Left ventricle myocardium inferior (tissue), 1 donor: Measurements from ENCODE around the gene ATP6V1A. TPM values are rescaled to one million over a fixed set of nuclear protein-coding genes. Genes with fewer than 3 reads are reported as not detected.
A peak's percentile ranks its signal among the peaks of the same experiment; 100 is the strongest.

Experiments used
- DNase-seq: peaks from one replicate; pipeline ENCODE4 v3.0.0-alpha.2; 2020
- H3K27ac ChIP-seq: fragments of 200-600 bp; replicated peaks from 2 replicates; pipeline ENCODE4 v1.8.0; 2021
- H3K27me3 ChIP-seq: fragments of 200-600 bp; 2 replicates; pipeline ENCODE4 v1.8.0; 2021; ENCODE audit warnings: low read depth
- H3K36me3 ChIP-seq: fragments of 200-600 bp; 2 replicates; pipeline ENCODE4 v1.8.0; 2021
- H3K4me1 ChIP-seq: fragments of 200-600 bp; 2 replicates; pipeline ENCODE4 v1.8.0; 2021
- H3K4me3 ChIP-seq: fragments of 200-600 bp; 2 replicates; pipeline ENCODE4 v1.8.0; 2021; ENCODE audit warnings: mild to moderate bottlenecking, moderate library complexity
- H3K9me3 ChIP-seq: fragments of 200-600 bp; replicated peaks from 2 replicates; pipeline ENCODE4 v1.8.0; 2021
- CTCF ChIP-seq: fragments of 200-600 bp; IDR thresholded peaks from 2 replicates; pipeline ENCODE4 v1.8.0; 2021; ENCODE audit warnings: antibody characterized with exemption, mild to moderate bottlenecking, borderline replicate concordance
- intact Hi-C: fragments of 100-400 bp; cut with micrococcal nuclease; formaldehyde crosslinking; loops from one replicate; pipeline ENCODE4 v1.11.0; 2022
- total RNA-seq: library from RNA; stranded (reverse); fragmentation: NEBNext Ultra II Directional; extraction: Animal tissue kit (Norgen Biotek cat#: 25700); gene quantifications from one replicate; pipeline ENCODE4 v1.2.1, GENCODE V29; 2021
- donor health status: DM: no; HTN: yes; CAD: no; lungs with severe emphysema.

Gene ATP6V1A
- total RNA-seq, 1 donor from 2014 or later = 21.4 TPM

GRCh38 chr3:113721636-113722035, 25.2 kb upstream of the ATP6V1A start:
- no peak for TF ChIP-seq CTCF
- intact Hi-C loops = no loop called here
- H3K9me3 ChIP-seq = no peaks in the 10 kb centered on the region
- H3K27ac ChIP-seq = no peak overlapping the region
- no peak for DNase-seq
- peaks cover 38% of the 10 kb centered on the region for H3K36me3 ChIP-seq
- no peaks in the 10 kb centered on the region for H3K27me3 ChIP-seq
- no peak overlapping the region for H3K4me3 ChIP-seq
- H3K4me1 ChIP-seq = peaks cover 22% of the 10 kb centered on the region

GRCh38 chr3:113728661-113729060, 18.2 kb upstream of the ATP6V1A start:
- Histone ChIP-seq H3K9me3 (no peaks in the 10 kb centered on the region), H3K4me1 (peaks cover 20% of the 10 kb centered on the region), H3K36me3 (no peaks in the 10 kb centered on the region), H3K4me3 (no peak overlapping the region), H3K27ac (no peak overlapping the region), H3K27me3 (no peaks in the 10 kb centered on the region)
- no peak for DNase-seq
- no peak for TF ChIP-seq CTCF
- intact Hi-C loops = no loop called here

GRCh38 chr3:113730550-113730949, 16.3 kb upstream of the ATP6V1A start:
- Histone ChIP-seq H3K4me1 (peaks cover 24% of the 10 kb centered on the region), H3K4me3 (no peak overlapping the region), H3K36me3 (no peaks in the 10 kb centered on the region), H3K27me3 (no peaks in the 10 kb centered on the region), H3K27ac (no peak overlapping the region), H3K9me3 (no peaks in the 10 kb centered on the region)
- no peak for DNase-seq
- intact Hi-C loops = no loop called here
- TF ChIP-seq CTCF = no peak

GRCh38 chr3:113731694-113732093, 15.1 kb upstream of the ATP6V1A start:
- intact Hi-C loops = no loop called here
- peaks cover 29% of the 10 kb centered on the region for H3K4me1 ChIP-seq

GRCh38 chr3:113736548-113737089, 10.2 kb upstream of the ATP6V1A start:
- no peaks in the 10 kb centered on the region for H3K27me3 ChIP-seq
- H3K4me1 ChIP-seq = peaks cover 59% of the 10 kb centered on the region
- peak; percentile 75 for TF ChIP-seq CTCF
- no peaks in the 10 kb centered on the region for H3K36me3 ChIP-seq
- peak overlapping the region; percentile 39 for H3K27ac ChIP-seq
- no peak for DNase-seq
- H3K4me3 ChIP-seq = no peak overlapping the region
- H3K9me3 ChIP-seq = no peaks in the 10 kb centered on the region
- intact Hi-C loops = loop anchor here (2.0 kb wide), 1 partner anchor 318 kb away; no protein-coding TSS in a partner anchor

More at GRCh38 chr3:113731694-113732093, 15.1 kb upstream of the ATP6V1A start:
- no peaks in the 10 kb centered on the region for H3K9me3 ChIP-seq
- H3K4me3 ChIP-seq = no peak overlapping the region
- no peaks in the 10 kb centered on the region for H3K36me3 ChIP-seq
- no peak for DNase-seq
- no peaks in the 10 kb centered on the region for H3K27me3 ChIP-seq
- no peak for TF ChIP-seq CTCF
- H3K27ac ChIP-seq = no peak overlapping the region

GRCh38 chr3:113741086-113741485, 5.7 kb upstream of the ATP6V1A start:
- no peak overlapping the region for H3K27ac ChIP-seq
- H3K4me3 ChIP-seq = no peak overlapping the region
- DNase-seq = no peak
- no peaks in the 10 kb centered on the region for H3K27me3 ChIP-seq
- H3K9me3 ChIP-seq = no peaks in the 10 kb centered on the region
- intact Hi-C loops = no loop called here
- TF ChIP-seq CTCF = no peak
- peaks cover 94% of the 10 kb centered on the region for H3K4me1 ChIP-seq
- no peaks in the 10 kb centered on the region for H3K36me3 ChIP-seq
